ENCODE measurements around the gene PTTG1IP. TPM values are rescaled to one million over a fixed set of nuclear protein-coding genes. Genes with fewer than 3 reads are reported as not detected.

PTTG1IP gene
- total RNA-seq, 1 donor from 2014 or later, result 240 TPM

- Mint-ChIP-seq H3K27me3 (ENCODE audit: low read depth, unreplicated experiment) (peaks cover 6% of the 10 kb centered on the region), H3K9me3 (ENCODE audit: unreplicated experiment) (no peaks in the 10 kb centered on the region), H3K4me3 (ENCODE audit: unreplicated experiment) (no peak overlapping the region), H3K27ac (ENCODE audit: unreplicated experiment) (no peak overlapping the region), H3K4me1 (ENCODE audit: low read depth, unreplicated experiment) (peaks cover 5% of the 10 kb centered on the region), H3K36me3 (ENCODE audit: low read depth, unreplicated experiment) (peaks cover 6% of the 10 kb centered on the region)
- peaks cover 9% of the 10 kb centered on the region for H3K36me3 ChIP-seq (ENCODE audit: insufficient read depth, low read length)
- DNase-seq (ENCODE audit: low read depth) (no peak), FAIRE-seq (no peak)
- H2AFZ ChIP-seq (ENCODE audit: low read depth, low read length), result no peak overlapping the region
- H3K9ac ChIP-seq (ENCODE audit: low read length), result no peak overlapping the region
- no peak for TF ChIP-seq EZH2 (IDR thresholded peaks at IDR 0.05; ENCODE audit: insufficient read depth, low read length)
- no peak for TF ChIP-seq CTCF (IDR thresholded peaks at IDR 0.05; ENCODE audit: insufficient read depth, low read depth, low read length)
- H3K9me3 ChIP-seq (ENCODE audit: insufficient read depth, low read depth, low read length), result no peaks in the 10 kb centered on the region
- no peak overlapping the region for H3K4me2 ChIP-seq (ENCODE audit: low read length)
- peaks cover 89% of the 10 kb centered on the region for H3K79me2 ChIP-seq (ENCODE audit: insufficient read depth, low read length)
- H3K4me3 ChIP-seq (ENCODE audit: insufficient read depth, low read depth, low read length), result no peak overlapping the region
- no peaks in the 10 kb centered on the region for H3K4me1 ChIP-seq (ENCODE audit: insufficient read depth, low read length)
- H3K27ac ChIP-seq (ENCODE audit: low read depth, low read length), result no peak overlapping the region
- H3K27me3 ChIP-seq (ENCODE audit: insufficient read depth, low read length), result no peaks in the 10 kb centered on the region
- peaks cover 89% of the 10 kb centered on the region for H4K20me1 ChIP-seq (ENCODE audit: insufficient read depth, low read length)
These were observed 60.3 kb downstream of the PTTG1IP start for GRCh38 chr21:44813149-44813548.

- no peak for DNase-seq (ENCODE audit: low read depth)
- Histone ChIP-seq H3K4me3 (ENCODE audit: insufficient read depth, low read depth, low read length) (no peak overlapping the region), H2AFZ (ENCODE audit: low read depth, low read length) (no peak overlapping the region), H3K9ac (ENCODE audit: low read length) (no peak overlapping the region), H3K9me3 (ENCODE audit: insufficient read depth, low read depth, low read length) (no peaks in the 10 kb centered on the region), H3K27me3 (ENCODE audit: insufficient read depth, low read length) (no peaks in the 10 kb centered on the region), H3K27ac (ENCODE audit: low read depth, low read length) (no peak overlapping the region), H3K79me2 (ENCODE audit: insufficient read depth, low read length) (peaks cover 91% of the 10 kb centered on the region), H4K20me1 (ENCODE audit: insufficient read depth, low read length) (peaks cover 90% of the 10 kb centered on the region), H3K36me3 (ENCODE audit: insufficient read depth, low read length) (peaks cover 11% of the 10 kb centered on the region), H3K4me2 (ENCODE audit: low read length) (no peak overlapping the region), H3K4me1 (ENCODE audit: insufficient read depth, low read length) (no peaks in the 10 kb centered on the region)
- Mint-ChIP-seq H3K27ac (ENCODE audit: unreplicated experiment) (no peak overlapping the region), H3K27me3 (ENCODE audit: low read depth, unreplicated experiment) (peaks cover 6% of the 10 kb centered on the region), H3K36me3 (ENCODE audit: low read depth, unreplicated experiment) (peaks cover 7% of the 10 kb centered on the region), H3K4me3 (ENCODE audit: unreplicated experiment) (no peak overlapping the region), H3K9me3 (ENCODE audit: unreplicated experiment) (no peaks in the 10 kb centered on the region), H3K4me1 (ENCODE audit: low read depth, unreplicated experiment) (peaks cover 5% of the 10 kb centered on the region)
- no peak for TF ChIP-seq CTCF (IDR thresholded peaks at IDR 0.05; ENCODE audit: insufficient read depth, low read depth, low read length)
- TF ChIP-seq EZH2 (IDR thresholded peaks at IDR 0.05; ENCODE audit: insufficient read depth, low read length), result no peak
- FAIRE-seq, result no peak
These were observed 60.9 kb downstream of the PTTG1IP start for GRCh38 chr21:44812640-44813039.

GRCh38 chr21:44810779-44811178 is 62.7 kb downstream of the PTTG1IP start:
- TF ChIP-seq CTCF (IDR thresholded peaks at IDR 0.05; ENCODE audit: insufficient read depth, low read depth, low read length) (no peak), EZH2 (IDR thresholded peaks at IDR 0.05; ENCODE audit: insufficient read depth, low read length) (no peak)
- Histone ChIP-seq H2AFZ (ENCODE audit: low read depth, low read length) (no peak overlapping the region), H3K27ac (ENCODE audit: low read depth, low read length) (no peak overlapping the region), H3K9ac (ENCODE audit: low read length) (no peak overlapping the region), H3K4me1 (ENCODE audit: insufficient read depth, low read length) (no peaks in the 10 kb centered on the region), H3K9me3 (ENCODE audit: insufficient read depth, low read depth, low read length) (no peaks in the 10 kb centered on the region), H4K20me1 (ENCODE audit: insufficient read depth, low read length) (peaks cover 81% of the 10 kb centered on the region), H3K4me3 (ENCODE audit: insufficient read depth, low read depth, low read length) (no peak overlapping the region), H3K4me2 (ENCODE audit: low read length) (no peak overlapping the region), H3K79me2 (ENCODE audit: insufficient read depth, low read length) (peaks cover 79% of the 10 kb centered on the region), H3K36me3 (ENCODE audit: insufficient read depth, low read length) (peaks cover 21% of the 10 kb centered on the region), H3K27me3 (ENCODE audit: insufficient read depth, low read length) (no peaks in the 10 kb centered on the region)
- H3K36me3 Mint-ChIP-seq (ENCODE audit: low read depth, unreplicated experiment), result peaks cover 16% of the 10 kb centered on the region
- H3K27me3 Mint-ChIP-seq (ENCODE audit: low read depth, unreplicated experiment), result peaks cover 5% of the 10 kb centered on the region
- DNase-seq (ENCODE audit: low read depth) (no peak), FAIRE-seq (no peak)
- H3K9me3 Mint-ChIP-seq (ENCODE audit: unreplicated experiment), result no peaks in the 10 kb centered on the region
- no peak overlapping the region for H3K4me3 Mint-ChIP-seq (ENCODE audit: unreplicated experiment)
- H3K27ac Mint-ChIP-seq (ENCODE audit: unreplicated experiment), result no peak overlapping the region
- peaks cover under 1% of the 10 kb centered on the region for H3K4me1 Mint-ChIP-seq (ENCODE audit: low read depth, unreplicated experiment)

All from astrocyte (in vitro differentiated cells and primary cell).